ENCODE results near the gene VPS41. TPM values are rescaled to one million over a fixed set of nuclear protein-coding genes. Genes with fewer than 3 reads are reported as not detected.

VPS41 gene
- total and polyA plus RNA-seq, 3 donors from 2014 or later = 28.8 to 59.1 (median 52.7) TPM

DNA sequence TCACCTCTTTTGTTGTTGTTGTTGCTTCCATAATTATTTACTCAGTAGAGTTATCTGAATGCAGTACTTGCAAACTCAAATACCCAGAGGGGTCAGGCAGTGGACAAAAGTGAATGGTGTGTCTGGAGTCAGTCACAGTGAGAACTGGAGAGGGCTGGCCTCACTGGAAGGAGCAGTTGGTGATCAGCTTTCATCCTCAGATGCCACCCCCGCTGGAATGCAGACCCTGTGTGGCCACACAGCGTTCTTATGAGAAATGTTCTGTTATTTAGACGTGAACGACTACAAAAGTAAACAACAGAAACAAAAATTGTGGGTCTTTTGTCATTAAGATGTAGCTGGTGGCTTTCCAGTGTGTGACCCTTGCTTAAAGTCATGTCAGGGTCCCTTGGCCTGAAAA, 29.6 kb upstream of the VPS41 start:
- H3K9me3 ChIP-seq = no peaks in the 10 kb centered on the region
- TF ChIP-seq CTCF (IDR thresholded peaks at IDR 0.05) (no peak), POLR2A (IDR thresholded peaks at IDR 0.05) (no peak)
- peaks cover 3% of the 10 kb centered on the region for H3K4me1 ChIP-seq
- WGBS, 2 donors = 76 to 78% methylated on average over 4 of the region's 4 CpGs
- H3K36me3 ChIP-seq (ENCODE audit: low read depth, missing control alignments) = no peaks in the 10 kb centered on the region
- no peak overlapping the region for H3K4me3 ChIP-seq
- no peak for DNase-seq
- no peaks in the 10 kb centered on the region for H3K27me3 ChIP-seq
- intact Hi-C loops (cut with DNase I; ENCODE audit: low total_unique reads) = no loop called here
- no peak overlapping the region for H3K27ac ChIP-seq

- intact Hi-C loops (cut with DNase I; ENCODE audit: low total_unique reads) = no loop called here
These were observed 29.1 kb upstream of the VPS41 start for GRCh38 chr7:38938001-38938485.

DNA sequence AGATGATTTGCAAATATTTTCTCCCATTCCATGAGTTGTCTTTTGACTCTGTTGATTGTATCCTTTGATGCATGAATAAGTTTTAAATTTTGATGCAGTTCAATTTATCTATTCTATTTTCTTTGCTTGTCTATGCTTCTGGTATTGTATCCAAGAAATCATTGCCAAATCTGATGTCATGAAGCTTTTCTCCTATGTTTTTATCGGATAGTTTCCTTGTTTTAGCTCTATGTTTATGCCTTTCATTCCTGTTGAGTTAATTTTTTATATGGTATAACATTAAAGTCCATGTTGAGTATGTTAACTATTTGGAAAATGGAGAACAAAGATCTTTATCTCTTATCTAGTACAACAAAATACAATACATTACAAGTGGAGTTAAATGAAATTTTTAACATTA, 27.6 kb upstream of the VPS41 start:
- no peaks in the 10 kb centered on the region for H3K27me3 ChIP-seq
- no peak for TF ChIP-seq POLR2A (IDR thresholded peaks at IDR 0.05)
- 97 to 100% methylated on average over 1 of the region's 1 CpG for WGBS, 2 donors
- H3K4me3 ChIP-seq = no peak overlapping the region
- H3K9me3 ChIP-seq = no peaks in the 10 kb centered on the region
- intact Hi-C loops (cut with DNase I; ENCODE audit: low total_unique reads) = no loop called here
- no peak overlapping the region for H3K27ac ChIP-seq
- no peaks in the 10 kb centered on the region for H3K4me1 ChIP-seq
- no peaks in the 10 kb centered on the region for H3K36me3 ChIP-seq (ENCODE audit: low read depth, missing control alignments)
- DNase-seq = no peak

More at GRCh38 chr7:38938001-38938485, 29.1 kb upstream of the VPS41 start:
- DNase-seq = no peak
- Histone ChIP-seq H3K36me3 (ENCODE audit: low read depth, missing control alignments) (no peaks in the 10 kb centered on the region), H3K27ac (no peak overlapping the region), H3K4me1 (peaks cover 3% of the 10 kb centered on the region), H3K4me3 (no peak overlapping the region), H3K9me3 (no peaks in the 10 kb centered on the region), H3K27me3 (no peaks in the 10 kb centered on the region)
- no peak for TF ChIP-seq POLR2A (IDR thresholded peaks at IDR 0.05)
- TF ChIP-seq CTCF (IDR thresholded peaks at IDR 0.05) = no peak
- WGBS, 2 donors = 48 to 53% methylated on average over 1 of the region's 1 CpG

DNA sequence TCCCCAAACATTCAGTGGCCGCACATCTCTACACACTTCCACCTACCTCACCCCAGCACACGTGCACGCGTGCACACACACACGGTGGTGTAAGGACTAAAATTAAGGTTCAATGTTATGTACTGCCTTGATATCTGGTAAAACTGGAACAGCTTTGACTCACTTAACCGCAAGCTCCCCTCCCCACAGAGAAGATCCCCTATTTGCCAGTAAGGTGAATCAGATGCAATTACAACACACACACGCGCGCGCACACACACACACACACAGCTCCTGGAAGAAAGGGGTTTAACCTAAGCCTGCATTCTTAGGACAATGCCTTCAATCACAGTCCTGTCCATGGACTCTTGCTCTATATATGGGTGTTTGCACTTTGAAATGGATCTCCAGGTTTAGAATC, 25.5 kb upstream of the VPS41 start:
- Histone ChIP-seq H3K36me3 (ENCODE audit: low read depth, missing control alignments) (no peaks in the 10 kb centered on the region), H3K4me1 (no peaks in the 10 kb centered on the region), H3K9me3 (no peaks in the 10 kb centered on the region), H3K27ac (no peak overlapping the region), H3K27me3 (no peaks in the 10 kb centered on the region), H3K4me3 (no peak overlapping the region)
- no peak for DNase-seq
- TF ChIP-seq CTCF (IDR thresholded peaks at IDR 0.05) = no peak
- no peak for TF ChIP-seq POLR2A (IDR thresholded peaks at IDR 0.05)
- WGBS, 2 donors = 92 to 95% methylated on average over 10 of the region's 10 CpGs
- intact Hi-C loops (cut with DNase I; ENCODE audit: low total_unique reads) = no loop called here

GRCh38 chr7:38934051-38934450, 25.1 kb upstream of the VPS41 start:
- Histone ChIP-seq H3K36me3 (ENCODE audit: low read depth, missing control alignments) (no peaks in the 10 kb centered on the region), H3K4me1 (no peaks in the 10 kb centered on the region), H3K4me3 (no peak overlapping the region), H3K9me3 (no peaks in the 10 kb centered on the region), H3K27me3 (no peaks in the 10 kb centered on the region), H3K27ac (no peak overlapping the region)
- intact Hi-C loops (cut with DNase I; ENCODE audit: low total_unique reads) = no loop called here
- no peak for DNase-seq
- TF ChIP-seq POLR2A (IDR thresholded peaks at IDR 0.05) (no peak), CTCF (IDR thresholded peaks at IDR 0.05) (no peak)
- WGBS, 2 donors = 97 to 100% methylated on average over 3 of the region's 3 CpGs
